HepG2 (cell line): ENCODE measurements around the gene ANTKMT. TPM values are rescaled to one million over a fixed set of nuclear protein-coding genes. Genes with fewer than 3 reads are reported as not detected.

Experiments used
- ARID2 ChIP-seq: sonication (generic); formaldehyde crosslinking; IDR thresholded peaks from 2 replicates; pipeline ENCODE4 v1.8.1; 2022; ENCODE audit warnings: mild to moderate bottlenecking, missing genetic modification reagents, borderline replicate concordance
- CTCF ChIP-seq: sonication (generic); formaldehyde crosslinking; IDR thresholded peaks from 2 replicates; pipeline ENCODE4 v1.5.0; 2020; ENCODE audit warnings: mild to moderate bottlenecking, missing genetic modification reagents, moderate library complexity
- DNMT1 ChIP-seq: sonication (generic); formaldehyde crosslinking; IDR thresholded peaks from 2 replicates; pipeline ENCODE4 v1.5.1; 2020; ENCODE audit warnings: mild to moderate bottlenecking, missing genetic modification reagents
- ELF3 ChIP-seq: IDR thresholded peaks from 2 replicates; pipeline ENCODE4 v1.6.1; 2016; ENCODE audit warnings: missing genetic modification reagents, missing compliant biosample characterization
- HMGA1 ChIP-seq: sonication (generic); formaldehyde crosslinking; conservative IDR thresholded peaks from 2 replicates; pipeline ENCODE4 v1.4.0; 2020; ENCODE audit warnings: missing genetic modification reagents
- HOXA5 ChIP-seq: sonication (generic); formaldehyde crosslinking; IDR thresholded peaks from 2 replicates; pipeline ENCODE4 v1.4.0; 2020; ENCODE audit warnings: missing genetic modification reagents
- IRF1 ChIP-seq: sonication (generic); formaldehyde crosslinking; IDR thresholded peaks from 2 replicates; pipeline ENCODE4 v1.4.0; 2020; ENCODE audit warnings: low read depth, mild to moderate bottlenecking, missing genetic modification reagents
- KLF11 ChIP-seq: IDR thresholded peaks from 2 replicates; pipeline ENCODE4 v1.6.1; 2016; ENCODE audit warnings: missing compliant biosample characterization
- MAFG ChIP-seq: sonication (generic); formaldehyde crosslinking; IDR thresholded peaks from 2 replicates; pipeline ENCODE4 v1.5.1; 2020; ENCODE audit warnings: mild to moderate bottlenecking, missing genetic modification reagents
- NFKBIZ ChIP-seq: IDR thresholded peaks from 2 replicates; pipeline ENCODE4 v1.6.1; 2018; ENCODE audit warnings: missing genetic modification reagents, missing compliant biosample characterization
- SNAI1 ChIP-seq: sonication (generic); formaldehyde crosslinking; IDR thresholded peaks from 2 replicates; pipeline ENCODE4 v1.5.0; 2020; ENCODE audit warnings: mild to moderate bottlenecking, missing genetic modification reagents, borderline replicate concordance
- SNAPC2 ChIP-seq: sonication (generic); formaldehyde crosslinking; IDR thresholded peaks from 2 replicates; pipeline ENCODE4 v1.8.1; 2022; ENCODE audit warnings: mild to moderate bottlenecking, missing genetic modification reagents
- SRF ChIP-seq: IDR thresholded peaks from 2 replicates; pipeline ENCODE4 v1.6.1; 2011; ENCODE audit warnings: mild to moderate bottlenecking, low read depth, low read length, moderate library complexity
- TMF1 ChIP-seq: sonication (generic); formaldehyde crosslinking; IDR thresholded peaks from 2 replicates; pipeline ENCODE4 v1.8.1; 2022; ENCODE audit warnings: low read depth, missing genetic modification reagents
- ZNF121 ChIP-seq: sonication (generic); formaldehyde crosslinking; IDR thresholded peaks from 2 replicates; pipeline ENCODE4 v1.5.0; 2020; ENCODE audit warnings: mild to moderate bottlenecking, missing genetic modification reagents
- ZNF331 ChIP-seq: sonication (generic); formaldehyde crosslinking; IDR thresholded peaks from 2 replicates; pipeline ENCODE4 v1.4.0; 2020; ENCODE audit warnings: missing genetic modification reagents
- ZNF468 ChIP-seq: sonication (generic); formaldehyde crosslinking; IDR thresholded peaks from 2 replicates; pipeline ENCODE4 v1.8.0; 2022; ENCODE audit warnings: mild to moderate bottlenecking, moderate library complexity, missing genetic modification reagents
- ZNF530 ChIP-seq: sonication (generic); formaldehyde crosslinking; IDR thresholded peaks from 2 replicates; pipeline ENCODE4 v1.5.0; 2020; ENCODE audit warnings: low read depth, mild to moderate bottlenecking, missing genetic modification reagents
- ZNF572 ChIP-seq: sonication (generic); formaldehyde crosslinking; IDR thresholded peaks from 2 replicates; pipeline ENCODE4 v1.5.1; 2020; ENCODE audit warnings: mild to moderate bottlenecking, missing genetic modification reagents
- ZNF589 ChIP-seq: sonication (generic); formaldehyde crosslinking; conservative IDR thresholded peaks from 2 replicates; pipeline ENCODE4 v1.8.0; 2022; ENCODE audit warnings: mild to moderate bottlenecking, moderate library complexity, missing genetic modification reagents
- ZSCAN29 ChIP-seq: sonication (generic); formaldehyde crosslinking; conservative IDR thresholded peaks from 2 replicates; pipeline ENCODE4 v1.4.0; 2020; ENCODE audit warnings: mild to moderate bottlenecking, missing genetic modification reagents
- ZSCAN31 ChIP-seq: sonication (generic); formaldehyde crosslinking; IDR thresholded peaks from 2 replicates; pipeline ENCODE4 v1.5.0; 2020; ENCODE audit warnings: low read depth, mild to moderate bottlenecking, missing genetic modification reagents
- polyA plus RNA-seq, 8 experiments: library from polyadenylated mRNA; depleted of rRNA in 3 of 8; stranded (reverse) in 7 of 8; unstranded in 1 of 8; fragments of >200 nt; fragmentation: Illumina TruSeq in 4 of 8; extraction: Trizol in 4 of 8; gene quantifications; 2 replicates each; pipeline versions ENCODE4 v1.2.1 to v1.2.3, GENCODE V29; 2011 to 2016; ENCODE audit warnings: low read depth in 4 of 8, missing spikeins in 1 of 8, mixed read lengths in 1 of 8; ENCODE audit not compliant: insufficient read depth in 1 of 8
- total RNA-seq, 5 experiments: library from RNA; depleted of rRNA; stranded (reverse); fragments of >200 nt; fragmentation: Illumina TruSeq; extraction: Trizol; gene quantifications; 2 replicates each; pipeline ENCODE4 v1.2.3, GENCODE V29; 2016; ENCODE audit warnings: low read depth in 1 of 5
- TF ChIP-seq, protein P1 (sequence below): IDR thresholded peaks from 2 replicates; pipeline ENCODE4 v1.6.1; 2016; ENCODE audit warnings: missing genetic modification reagents, missing compliant biosample characterization
- TF ChIP-seq, protein P2 (sequence below): sonication (generic); formaldehyde crosslinking; IDR thresholded peaks from 2 replicates; pipeline ENCODE4 v1.5.0; 2020; ENCODE audit warnings: mild to moderate bottlenecking, missing genetic modification reagents

ANTKMT gene
- total and polyA plus RNA-seq, 2 of the 13 experiments (the other 11 are each of a cell fraction or from before 2014, with no cell fraction given) = 7.5 to 47.8 TPM

DNA sequence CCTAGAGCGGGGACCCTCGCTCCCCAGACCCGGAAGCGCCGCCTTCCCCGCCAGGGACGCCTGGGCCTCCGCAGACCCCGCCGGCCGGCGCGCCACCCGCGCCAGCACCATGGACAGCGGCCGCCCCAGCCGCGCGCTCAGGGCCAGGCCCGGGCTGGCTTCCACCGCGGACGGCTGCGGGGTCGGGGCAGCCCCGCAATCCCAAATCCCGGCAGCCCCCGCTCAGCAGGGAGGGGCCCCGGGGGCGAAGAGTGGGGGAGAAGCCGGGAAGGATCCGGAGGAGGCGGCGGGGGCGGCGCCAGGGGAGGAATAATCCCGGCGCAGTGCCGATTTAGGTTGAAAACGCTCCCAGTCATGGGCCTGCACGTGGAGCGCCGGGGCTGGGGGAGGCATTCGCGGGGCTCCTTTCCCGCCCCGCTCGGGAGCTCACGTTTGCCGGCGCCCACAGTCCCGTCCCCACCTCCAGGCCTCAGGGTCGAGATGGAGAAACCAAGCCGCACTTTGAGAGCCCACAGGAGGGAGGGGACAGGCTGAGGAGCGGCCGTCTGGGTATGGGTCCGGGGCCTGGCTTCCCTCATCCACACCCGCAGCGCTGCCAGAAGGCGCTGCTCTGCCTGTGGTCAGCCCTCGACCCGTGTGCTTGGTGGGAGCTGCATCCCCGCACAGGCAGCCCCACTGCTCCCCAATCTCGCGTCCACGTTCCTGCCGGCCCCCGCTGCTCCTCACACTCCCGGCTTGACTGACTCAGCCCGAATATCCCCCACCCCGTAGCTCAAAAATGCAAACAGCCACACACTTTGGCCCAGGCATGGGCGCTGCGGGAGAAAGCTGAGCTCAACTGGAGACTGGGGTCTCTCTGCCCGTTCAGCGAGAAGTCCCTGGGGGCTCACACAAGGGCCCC lies 20.0 kb upstream of the ANTKMT start (continued):
- no peak for TF ChIP-seq ZNF530
- no peak for TF ChIP-seq SNAI1 (CRISPR knock-in tag)
- no peak for TF ChIP-seq CTCF (CRISPR knock-in tag)
- TF ChIP-seq KLF11 (CRISPR knock-in tag) = no peak
- peak; percentile 69 for TF ChIP-seq ELF3 (CRISPR knock-in tag)
- TF ChIP-seq SRF = no peak
- no peak for TF ChIP-seq ZNF572 (CRISPR knock-in tag)
- TF ChIP-seq ZSCAN31 (CRISPR knock-in tag) = no peak
- peak; percentile 79; the same call in 1 of the 2 replicates for TF ChIP-seq ZNF331
- TF ChIP-seq DNMT1 (CRISPR knock-in tag) = no peak
- TF ChIP-seq MAFG = no peak
- TF ChIP-seq HOXA5 (CRISPR knock-in tag) = peak; percentile 76; the same call in 1 of the 2 replicates
- TF ChIP-seq IRF1 (CRISPR knock-in tag) = no peak
- no peak for TF ChIP-seq ZNF121 (CRISPR knock-in tag)
- TF ChIP-seq ARID2 (CRISPR knock-in tag) = no peak
- TF ChIP-seq, protein P1, sequence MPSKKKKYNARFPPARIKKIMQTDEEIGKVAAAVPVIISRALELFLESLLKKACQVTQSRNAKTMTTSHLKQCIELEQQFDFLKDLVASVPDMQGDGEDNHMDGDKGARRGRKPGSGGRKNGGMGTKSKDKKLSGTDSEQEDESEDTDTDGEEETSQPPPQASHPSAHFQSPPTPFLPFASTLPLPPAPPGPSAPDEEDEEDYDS (CRISPR knock-in tag) = no peak
- TF ChIP-seq SNAPC2 (CRISPR knock-in tag) = no peak
- no peak for TF ChIP-seq ZNF468
- peak; percentile 93 for TF ChIP-seq TMF1 (CRISPR knock-in tag)
- no peak for TF ChIP-seq HMGA1 (CRISPR knock-in tag)
- TF ChIP-seq, protein P2, sequence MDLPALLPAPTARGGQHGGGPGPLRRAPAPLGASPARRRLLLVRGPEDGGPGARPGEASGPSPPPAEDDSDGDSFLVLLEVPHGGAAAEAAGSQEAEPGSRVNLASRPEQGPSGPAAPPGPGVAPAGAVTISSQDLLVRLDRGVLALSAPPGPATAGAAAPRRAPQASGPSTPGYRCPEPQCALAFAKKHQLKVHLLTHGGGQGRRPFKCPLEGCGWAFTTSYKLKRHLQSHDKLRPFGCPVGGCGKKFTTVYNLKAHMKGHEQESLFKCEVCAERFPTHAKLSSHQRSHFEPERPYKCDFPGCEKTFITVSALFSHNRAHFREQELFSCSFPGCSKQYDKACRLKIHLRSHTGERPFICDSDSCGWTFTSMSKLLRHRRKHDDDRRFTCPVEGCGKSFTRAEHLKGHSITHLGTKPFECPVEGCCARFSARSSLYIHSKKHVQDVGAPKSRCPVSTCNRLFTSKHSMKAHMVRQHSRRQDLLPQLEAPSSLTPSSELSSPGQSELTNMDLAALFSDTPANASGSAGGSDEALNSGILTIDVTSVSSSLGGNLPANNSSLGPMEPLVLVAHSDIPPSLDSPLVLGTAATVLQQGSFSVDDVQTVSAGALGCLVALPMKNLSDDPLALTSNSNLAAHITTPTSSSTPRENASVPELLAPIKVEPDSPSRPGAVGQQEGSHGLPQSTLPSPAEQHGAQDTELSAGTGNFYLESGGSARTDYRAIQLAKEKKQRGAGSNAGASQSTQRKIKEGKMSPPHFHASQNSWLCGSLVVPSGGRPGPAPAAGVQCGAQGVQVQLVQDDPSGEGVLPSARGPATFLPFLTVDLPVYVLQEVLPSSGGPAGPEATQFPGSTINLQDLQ (CRISPR knock-in tag) = no peak
- no peak for TF ChIP-seq ZSCAN29
- TF ChIP-seq ZNF589 = 0 out of 2 replicates have a peak, but pooled peaks have one; percentile 66
- TF ChIP-seq NFKBIZ (CRISPR knock-in tag) = no peak
